Measurements from ENCODE around the gene PDE4B. TPM values are rescaled to one million over a fixed set of nuclear protein-coding genes. Genes with fewer than 3 reads are reported as not detected.

The PDE4B gene
- total and polyA plus RNA-seq, 10 of the 15 experiments (the other 5 are each of a cell fraction or from before 2014, with no cell fraction given): 3.0 to 13.2 (median 5.7) TPM

GRCh38 chr1:66152034-66152433 is 359.3 kb downstream of the PDE4B start:
- Histone ChIP-seq H3K79me2 (ENCODE audit: control insufficient read depth, insufficient read depth, low read length) (no peaks in the 10 kb centered on the region), H3K27me3 (replicated peaks in 1 of 2; ENCODE audit: control insufficient read depth in 2 of 2, insufficient read depth in 2 of 2, low read length in 1 of 2) (no peaks in the 10 kb centered on the region), H2AFZ (ENCODE audit: control insufficient read depth, low read depth, low read length) (no peak overlapping the region), H3K27ac (ENCODE audit: control insufficient read depth, insufficient read depth) (no peak overlapping the region), H3K36me3 (ENCODE audit: control insufficient read depth in 2 of 2, insufficient read depth in 2 of 2, low read length in 1 of 2) (no peaks in the 10 kb centered on the region), H4K20me1 (ENCODE audit: control insufficient read depth, insufficient read depth) (no peaks in the 10 kb centered on the region), H3K9me3 (replicated peaks; ENCODE audit: control insufficient read depth, insufficient read depth, low read length) (no peaks in the 10 kb centered on the region), H3K4me1 (ENCODE audit: control insufficient read depth, insufficient read depth, low read length) (no peaks in the 10 kb centered on the region), H3K9ac (ENCODE audit: control insufficient read depth, insufficient read depth, low read length) (no peak overlapping the region), H3K4me2 (ENCODE audit: control insufficient read depth, insufficient read depth) (no peak overlapping the region), H3K4me3 (no peak overlapping the region)
- FAIRE-seq (no peak), ATAC-seq (no peak), DNase-seq (ENCODE audit: low read depth, low spot score) (no peak)
- ChIA-PET RAD21 (ENCODE audit: unreplicated experiment) (no interaction called here), POLR2A (no interaction called here), SMC1A (ENCODE audit: uncharacterized antibody, unreplicated experiment) (no interaction called here), CTCF (no interaction called here)
- in situ Hi-C loops (cut with MboI) (no loop called here), intact Hi-C loops (cut with micrococcal nuclease; ENCODE audit: unreplicated experiment) (no loop called here)
- BruUV-seq (replicated peaks): no TSS peak
- no peak for TF ChIP-seq RELA (IDR thresholded peaks at IDR 0.05; ENCODE audit: borderline replicate concordance, partially characterized antibody)
- no peak for TF ChIP-seq STAT3 (IDR thresholded peaks at IDR 0.05; ENCODE audit: low read depth, low read length)
- no peak for TF ChIP-seq MTA3 (IDR thresholded peaks at IDR 0.05; ENCODE audit: borderline replicate concordance, low read length)
- no peak for TF ChIP-seq ZBTB11 (CRISPR knock-in tag; IDR thresholded peaks at IDR 0.05)
- TF ChIP-seq, protein P1, sequence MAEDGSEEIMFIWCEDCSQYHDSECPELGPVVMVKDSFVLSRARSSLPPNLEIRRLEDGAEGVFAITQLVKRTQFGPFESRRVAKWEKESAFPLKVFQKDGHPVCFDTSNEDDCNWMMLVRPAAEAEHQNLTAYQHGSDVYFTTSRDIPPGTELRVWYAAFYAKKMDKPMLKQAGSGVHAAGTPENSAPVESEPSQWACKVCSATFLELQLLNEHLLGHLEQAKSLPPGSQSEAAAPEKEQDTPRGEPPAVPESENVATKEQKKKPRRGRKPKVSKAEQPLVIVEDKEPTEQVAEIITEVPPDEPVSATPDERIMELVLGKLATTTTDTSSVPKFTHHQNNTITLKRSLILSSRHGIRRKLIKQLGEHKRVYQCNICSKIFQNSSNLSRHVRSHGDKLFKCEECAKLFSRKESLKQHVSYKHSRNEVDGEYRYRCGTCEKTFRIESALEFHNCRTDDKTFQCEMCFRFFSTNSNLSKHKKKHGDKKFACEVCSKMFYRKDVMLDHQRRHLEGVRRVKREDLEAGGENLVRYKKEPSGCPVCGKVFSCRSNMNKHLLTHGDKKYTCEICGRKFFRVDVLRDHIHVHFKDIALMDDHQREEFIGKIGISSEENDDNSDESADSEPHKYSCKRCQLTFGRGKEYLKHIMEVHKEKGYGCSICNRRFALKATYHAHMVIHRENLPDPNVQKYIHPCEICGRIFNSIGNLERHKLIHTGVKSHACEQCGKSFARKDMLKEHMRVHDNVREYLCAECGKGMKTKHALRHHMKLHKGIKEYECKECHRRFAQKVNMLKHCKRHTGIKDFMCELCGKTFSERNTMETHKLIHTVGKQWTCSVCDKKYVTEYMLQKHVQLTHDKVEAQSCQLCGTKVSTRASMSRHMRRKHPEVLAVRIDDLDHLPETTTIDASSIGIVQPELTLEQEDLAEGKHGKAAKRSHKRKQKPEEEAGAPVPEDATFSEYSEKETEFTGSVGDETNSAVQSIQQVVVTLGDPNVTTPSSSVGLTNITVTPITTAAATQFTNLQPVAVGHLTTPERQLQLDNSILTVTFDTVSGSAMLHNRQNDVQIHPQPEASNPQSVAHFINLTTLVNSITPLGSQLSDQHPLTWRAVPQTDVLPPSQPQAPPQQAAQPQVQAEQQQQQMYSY (CRISPR knock-in tag; IDR thresholded peaks at IDR 0.05): no peak
- no peak for TF ChIP-seq NR2C2 (IDR thresholded peaks at IDR 0.05; ENCODE audit: borderline replicate concordance, control insufficient read depth, insufficient read length, low read depth)
- no peak for TF ChIP-seq CUX1 (IDR thresholded peaks at IDR 0.05; ENCODE audit: insufficient replicate concordance, low read depth, low read length)
- no peak for TF ChIP-seq MEF2B (IDR thresholded peaks at IDR 0.05; ENCODE audit: partially characterized antibody, poor library complexity, severe bottlenecking)
- no peak for TF ChIP-seq SMC3 (IDR thresholded peaks at IDR 0.05; ENCODE audit: borderline replicate concordance, low read length)
- TF ChIP-seq TAF1 (IDR thresholded peaks at IDR 0.05; ENCODE audit: borderline replicate concordance, low read depth, low read length): no peak

Measured in GM12878 (cell line).